ENCODE measurements around the gene PDE2A.

- TF ChIP-seq CTCF (IDR thresholded peaks at IDR 0.05; ENCODE audit: low read depth, low read length) (no peak), POLR2A (IDR thresholded peaks at IDR 0.05; ENCODE audit: extremely low read depth, insufficient read length) (no peak)
These were observed 999 bp upstream of the PDE2A start for GRCh38 chr11:72675221-72675620.
